NCI-H345 treated with DMSO at 0.1 percent for 48 hours (cell line): Measurements from ENCODE around the gene TBC1D22A.

Experiments
- DNase-seq: peaks from one replicate; lab custom pipeline; 2025; ENCODE audit not compliant: unreplicated experiment; lab: John Stamatoyannopoulos, UW

The TBC1D22A gene

GRCh38 chr22:47193606-47194329 is 431.3 kb downstream of the TBC1D22A start:
- no peak for DNase-seq

DNA sequence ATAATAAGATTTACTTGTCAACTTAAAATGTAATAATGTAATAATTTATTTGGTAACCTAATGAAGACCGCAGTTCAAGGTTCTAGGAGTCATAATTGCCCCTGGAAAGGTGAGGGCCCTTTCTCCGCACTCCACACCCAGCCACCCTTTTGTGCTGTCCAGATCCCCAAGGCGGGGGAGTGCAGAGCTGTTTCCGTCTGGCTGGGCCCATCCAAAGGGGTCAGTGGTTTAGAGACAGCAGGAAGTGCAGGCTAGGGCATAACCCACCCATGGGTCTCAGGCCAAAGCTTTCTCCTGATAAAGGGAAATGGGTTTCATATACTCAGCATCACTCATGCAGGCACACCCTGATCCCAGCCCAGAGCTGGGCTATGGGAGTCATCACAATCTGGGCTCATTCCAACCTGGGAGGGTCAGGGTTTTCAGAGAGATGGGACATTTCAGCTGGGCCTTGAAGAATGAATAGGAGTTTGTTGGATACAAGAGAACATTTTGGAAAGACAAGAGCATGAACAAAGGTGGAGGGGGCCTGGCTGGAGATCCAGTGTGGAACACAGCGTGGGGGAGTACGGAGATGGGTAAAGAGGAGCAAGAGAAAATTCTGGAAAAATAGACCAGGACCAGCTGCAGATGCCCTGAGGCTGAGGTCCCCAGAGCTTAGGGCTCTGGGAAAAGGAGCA is 432.2 kb downstream of the TBC1D22A start:
- no peak for DNase-seq

GRCh38 chr22:47195156-47195483 is 432.7 kb downstream of the TBC1D22A start:
- DNase-seq, result no peak

- DNase-seq, result no peak
Observed at GRCh38 chr22:47195484-47196165, 433.2 kb downstream of the TBC1D22A start.

GRCh38 chr22:47196166-47196849 is 433.9 kb downstream of the TBC1D22A start:
- no peak for DNase-seq

GRCh38 chr22:47196881-47197772 is 434.7 kb downstream of the TBC1D22A start:
- no peak for DNase-seq

DNA sequence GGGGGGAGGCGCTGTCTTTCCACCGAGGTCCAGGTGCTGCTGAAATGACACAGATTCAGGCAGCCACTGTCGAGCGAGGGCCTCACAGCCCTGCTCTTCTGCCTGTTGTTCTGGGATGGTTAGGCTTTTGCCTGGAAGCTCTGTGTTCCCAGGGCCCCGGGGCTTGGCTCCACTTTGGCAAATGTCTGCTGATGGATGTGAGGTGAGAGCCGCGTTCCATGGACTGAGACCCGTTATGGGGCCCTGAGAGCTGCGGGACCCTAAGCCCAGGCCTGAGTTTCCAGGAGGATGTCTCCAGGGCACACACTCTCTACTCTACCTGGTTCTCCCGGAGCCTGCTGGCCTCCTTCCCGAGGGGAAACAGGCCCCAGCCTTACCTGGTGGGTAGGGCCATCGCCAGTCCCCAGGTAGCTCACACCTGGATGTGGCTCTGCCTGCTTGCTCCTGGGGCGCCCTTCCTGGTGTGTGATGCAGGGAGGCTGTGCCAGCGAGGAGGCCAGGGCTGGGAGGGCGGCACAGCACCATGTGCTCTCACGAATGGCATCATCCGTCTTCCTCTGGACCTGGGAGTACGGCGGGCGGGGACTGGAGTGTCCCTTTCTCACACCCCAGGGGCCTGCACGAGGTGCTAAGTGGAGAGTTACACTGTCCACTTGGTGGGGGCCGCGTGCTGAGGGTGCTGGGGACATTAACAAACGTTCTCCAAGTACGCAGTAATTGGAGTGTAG is 435.5 kb downstream of the TBC1D22A start:
- no peak for DNase-seq

- no peak for DNase-seq
Observed at GRCh38 chr22:47198801-47199251, 436.4 kb downstream of the TBC1D22A start.

GRCh38 chr22:47199261-47199978 is 437.0 kb downstream of the TBC1D22A start:
- no peak for DNase-seq

GRCh38 chr22:47199979-47200272 is 437.5 kb downstream of the TBC1D22A start:
- DNase-seq, result no peak

- no peak for DNase-seq
Observed at GRCh38 chr22:47200273-47201051, 438.0 kb downstream of the TBC1D22A start.

- no peak for DNase-seq
Observed at GRCh38 chr22:47201186-47201995, 438.9 kb downstream of the TBC1D22A start.

DNA sequence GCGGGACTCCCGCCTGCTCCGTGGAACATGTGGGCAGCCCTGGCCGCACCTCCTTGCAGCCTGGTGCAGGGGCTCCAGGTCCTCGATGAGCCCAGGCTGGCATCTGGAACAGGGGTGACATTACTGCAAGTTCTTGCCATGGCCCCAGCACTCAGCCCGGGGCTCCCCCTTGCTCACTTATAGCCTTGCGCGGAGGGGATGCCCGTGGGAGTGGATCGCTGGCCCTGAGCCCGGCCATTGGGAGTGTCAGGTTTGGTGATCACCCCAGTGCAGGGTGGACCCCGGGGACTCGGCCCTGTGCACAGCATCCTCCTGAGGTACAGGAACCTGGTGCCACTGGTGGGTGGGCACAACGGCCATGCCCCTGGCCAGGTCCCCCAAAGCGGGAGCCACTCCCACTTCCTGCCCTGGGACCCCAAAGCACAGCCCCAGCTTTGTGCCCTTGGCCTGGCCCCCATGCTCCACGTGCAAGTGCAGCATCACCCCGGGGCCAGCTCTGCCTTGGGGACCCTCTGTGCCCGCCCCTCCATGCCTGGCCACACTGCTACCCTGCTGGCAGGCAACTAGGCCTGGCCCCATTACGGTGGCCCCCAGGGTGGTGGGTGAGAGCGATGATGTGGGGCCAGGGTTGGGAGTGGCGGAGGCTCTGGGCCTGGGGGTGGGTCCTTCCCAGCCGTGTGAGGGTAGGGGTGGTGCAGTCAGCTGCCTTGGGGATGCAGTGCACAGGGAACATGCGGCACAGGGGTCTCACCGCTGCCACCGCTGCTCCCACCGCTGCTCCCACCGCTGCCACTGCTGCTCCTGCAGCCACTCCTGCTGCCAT is 439.8 kb downstream of the TBC1D22A start:
- DNase-seq, result no peak

DNA sequence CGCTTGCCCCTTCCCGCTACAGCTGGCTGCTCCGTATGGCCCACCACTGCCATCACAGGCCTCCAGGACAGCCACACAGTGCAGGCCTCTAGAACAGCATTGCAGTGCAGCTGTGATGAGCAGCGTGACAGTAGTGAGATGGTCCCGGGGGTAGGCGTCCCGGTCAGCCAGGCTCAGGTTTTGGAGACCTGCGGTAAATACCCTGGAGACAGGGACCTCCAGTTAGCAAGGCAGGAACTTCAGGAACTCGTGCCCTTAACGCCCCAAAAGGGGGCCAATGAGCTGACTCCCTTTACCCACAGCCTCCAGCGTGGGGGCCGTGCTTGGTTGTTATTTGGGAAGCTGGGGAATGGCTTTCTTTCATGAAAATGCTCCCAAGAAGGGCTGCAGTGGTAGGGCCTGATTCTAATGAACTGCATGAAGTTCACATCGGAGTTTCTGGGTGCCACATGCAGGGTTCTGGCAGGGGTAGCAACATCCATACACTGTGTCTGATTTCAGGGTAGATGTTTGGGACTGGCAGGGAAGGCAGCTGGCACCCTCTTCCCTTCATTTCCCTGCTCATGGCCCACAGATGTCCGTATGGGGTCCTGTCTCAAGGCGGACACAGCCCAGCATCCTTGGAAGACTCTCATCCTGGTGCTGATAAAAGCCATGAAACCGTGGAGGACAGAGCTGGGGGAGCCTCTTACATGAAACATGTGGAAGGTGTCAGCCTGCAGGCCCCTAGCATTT is 440.5 kb downstream of the TBC1D22A start:
- DNase-seq, result no peak

DNA sequence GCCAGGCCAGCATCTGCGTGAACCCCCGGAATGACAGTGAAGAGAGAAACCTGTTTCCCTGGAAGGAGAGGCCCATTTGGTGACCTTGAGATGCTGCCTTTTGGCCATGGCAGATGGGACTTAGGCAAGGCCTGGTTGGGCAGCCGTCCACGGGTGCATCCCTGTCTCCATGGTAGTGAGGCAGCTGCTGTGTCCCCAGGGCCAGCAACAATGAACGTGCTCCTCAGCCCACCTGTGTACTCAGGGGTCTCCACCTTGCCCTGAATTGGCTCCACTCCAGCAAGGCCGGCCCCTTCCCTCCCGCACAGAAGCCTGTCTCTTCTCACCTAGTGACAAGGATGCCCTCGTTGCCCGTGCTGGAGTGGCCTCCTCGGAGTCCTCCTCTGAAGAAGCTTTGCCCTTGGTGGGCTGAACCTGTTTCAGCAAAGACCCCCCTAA is 441.1 kb downstream of the TBC1D22A start:
- DNase-seq, result no peak
